Adrenal gland (tissue), 5 donors: Measurements from ENCODE around the gene SMNDC1.
A peak's percentile ranks its signal among the peaks of the same experiment; 100 is the strongest.

Source experiments
- CTCF ChIP-seq, 6 experiments: fragments of 450-650 bp in 4 of 6; fragments of 200-600 bp in 2 of 6; sonication (generic) in 1 of 6; IDR thresholded peaks; 1 replicate in 5 of 6; 2 replicates in 1 of 6; pipeline versions ENCODE4 v1.5.1 to v1.8.0; 2016 to 2021; ENCODE audit warnings: antibody characterized with exemption in 6 of 6, mild to moderate bottlenecking in 2 of 6, moderate library complexity in 1 of 6
- POLR2A ChIP-seq, 2 donors: fragments of 450-650 bp; IDR thresholded peaks; one replicate each; pipeline ENCODE4 v1.6.1; 2017; ENCODE audit warnings: antibody characterized with exemption in 2 of 2, mild to moderate bottlenecking in 2 of 2, moderate library complexity in 1 of 2
- donor health status: DM: no; HTN: no; CAD: no.

GRCh38 chr10:110305767-110306451 lies 1.2 kb upstream of the SMNDC1 start:
- TF ChIP-seq CTCF (IDR thresholded peaks at IDR 0.05) (peak; percentile 30 to 85 (median 74)), POLR2A (IDR thresholded peaks at IDR 0.05) (peak in 1 of 2 donors; percentile 51)
